ENCODE data around the gene SERPINA4.

DNA sequence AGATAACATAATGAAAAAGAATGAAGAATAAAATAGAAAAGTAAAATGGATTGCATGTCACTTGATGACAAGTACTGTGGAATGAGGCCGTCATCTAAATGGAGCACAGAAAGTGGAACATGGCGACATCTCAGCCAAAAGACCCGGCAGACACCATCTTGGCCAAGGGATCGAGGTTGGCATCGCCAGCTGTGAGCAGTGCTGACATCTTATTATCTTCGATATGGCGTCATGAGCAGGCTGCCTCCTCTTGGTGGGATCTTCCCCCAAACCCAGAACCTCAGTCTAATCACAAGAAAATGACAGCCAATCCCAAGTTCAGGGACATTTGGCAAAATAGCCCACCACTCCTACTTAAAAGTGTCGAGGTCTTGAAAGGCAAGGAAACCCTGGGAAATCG lies 35.1 kb downstream of the SERPINA4 start:
- no peak for TF ChIP-seq EZH2 (IDR thresholded peaks at IDR 0.05; ENCODE audit: low read depth)
- TF ChIP-seq, protein P1, sequence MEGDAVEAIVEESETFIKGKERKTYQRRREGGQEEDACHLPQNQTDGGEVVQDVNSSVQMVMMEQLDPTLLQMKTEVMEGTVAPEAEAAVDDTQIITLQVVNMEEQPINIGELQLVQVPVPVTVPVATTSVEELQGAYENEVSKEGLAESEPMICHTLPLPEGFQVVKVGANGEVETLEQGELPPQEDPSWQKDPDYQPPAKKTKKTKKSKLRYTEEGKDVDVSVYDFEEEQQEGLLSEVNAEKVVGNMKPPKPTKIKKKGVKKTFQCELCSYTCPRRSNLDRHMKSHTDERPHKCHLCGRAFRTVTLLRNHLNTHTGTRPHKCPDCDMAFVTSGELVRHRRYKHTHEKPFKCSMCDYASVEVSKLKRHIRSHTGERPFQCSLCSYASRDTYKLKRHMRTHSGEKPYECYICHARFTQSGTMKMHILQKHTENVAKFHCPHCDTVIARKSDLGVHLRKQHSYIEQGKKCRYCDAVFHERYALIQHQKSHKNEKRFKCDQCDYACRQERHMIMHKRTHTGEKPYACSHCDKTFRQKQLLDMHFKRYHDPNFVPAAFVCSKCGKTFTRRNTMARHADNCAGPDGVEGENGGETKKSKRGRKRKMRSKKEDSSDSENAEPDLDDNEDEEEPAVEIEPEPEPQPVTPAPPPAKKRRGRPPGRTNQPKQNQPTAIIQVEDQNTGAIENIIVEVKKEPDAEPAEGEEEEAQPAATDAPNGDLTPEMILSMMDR (conservative IDR thresholded peaks at IDR 0.05): no peak

Measured in PC-9 (cell line).